Pancreas (tissue), 10 donors: ENCODE measurements around the gene CDK5R2. TPM values are rescaled to one million over a fixed set of nuclear protein-coding genes. Genes with fewer than 3 reads are reported as not detected.

Experiments used
- ATAC-seq, 4 donors: fragments of 200-7000 bp; cut with Tn5 transposase; one replicate each; pipeline versions ENCODE4 v1.8.0 to v1.9.1; 2020; ENCODE audit warnings: mild to moderate bottlenecking in 4 of 4, moderate library complexity in 4 of 4
- DNase-seq, 6 donors: peaks; one replicate each; pipeline ENCODE4 v3.0.0-alpha.2; 2020
- FAIRE-seq: peaks from 2 replicates; lab custom pipeline; 2012; peaks lifted over from hg19 to GRCh38; lab: Jason Lieb, UNC
- H3K27ac ChIP-seq, 4 donors: fragments of 200-600 bp; sonication (generic); 1 replicate in 3 of 4; 2 replicates in 1 of 4; pipeline versions ENCODE4 v1.5.0 to v1.8.0; 2020
- H3K27me3 ChIP-seq, 4 donors: fragments of 200-600 bp; one replicate each; pipeline ENCODE4 v1.8.0; 2021
- H3K36me3 ChIP-seq, 3 donors: fragments of 200-600 bp; sonication (generic) in 1 of 3; one replicate each; pipeline versions ENCODE4 v1.5.0 to v1.8.0; 2020 to 2021
- H3K4me1 ChIP-seq, 3 donors: fragments of 200-600 bp; one replicate each; pipeline ENCODE4 v1.8.0; 2021
- H3K4me3 ChIP-seq, 4 donors: fragments of 200-600 bp; sonication (generic) in 2 of 4; one replicate each; pipeline versions ENCODE4 v1.5.0 to v1.8.0; 2020 to 2021
- H3K9me3 ChIP-seq, 4 donors: fragments of 200-600 bp; one replicate each; pipeline ENCODE4 v1.8.0; 2021
- WGBS, 2 donors: extraction: QIAGEN DNeasy Blood & Tissue Kit; methylation state at CpG; one replicate each; pipeline ENCODE4 v1.1.7; 2013; 5-methylcytosine and 5-hydroxymethylcytosine counted together
- intact Hi-C, 3 donors: fragments of 100-400 bp; cut with DNase I; formaldehyde crosslinking; loops; one replicate each; pipeline versions ENCODE4 v1.11.1 to v1.14.2; 2022
- polyA plus RNA-seq, 2 donors: library from polyadenylated mRNA; stranded (reverse); fragments of 200-250 nt; gene quantifications; one replicate each; pipeline ENCODE4 v1.2.3, GENCODE V29; 2013
- total RNA-seq, 6 donors: library from RNA; stranded (reverse); fragmentation: NEBNext Ultra II Directional in 4 of 6; extraction: Animal tissue kit (Norgen Biotek cat#: 25700) in 4 of 6; gene quantifications; one replicate each; pipeline versions ENCODE4 v1.2.1 to v1.2.4, GENCODE V29; 2021 to 2023
- TF ChIP-seq, protein P1 (sequence below), 4 donors: fragments of 200-600 bp; sonication (generic) in 3 of 4; IDR thresholded peaks; one replicate each; pipeline versions ENCODE4 v1.5.0 to v1.8.0; 2021; ENCODE audit warnings: antibody characterized with exemption in 4 of 4
- donor health status: healthy with polysubstance abuse.
- donor health status: DM: no; HTN: no; CAD: no; lungs with moderate emphysema.
- donor health status: DM: no; HTN: no; CAD: no.
- donor health status: control.
- donor health status: control.
- donor health status: Bipolar disorder and iron deficiency.
- donor health status: DM: yes; HTN: yes; CAD: no.
- donor health status: DM: no; HTN: no; CAD: no.
- donor health status: DM: no; HTN: no; CAD: no.
- donor health status: DM: yes; HTN: yes; CAD: no.

CDK5R2 gene
- total and polyA plus RNA-seq, 8 donors = 0.19 to 8.6 (median 1.1) TPM

DNA sequence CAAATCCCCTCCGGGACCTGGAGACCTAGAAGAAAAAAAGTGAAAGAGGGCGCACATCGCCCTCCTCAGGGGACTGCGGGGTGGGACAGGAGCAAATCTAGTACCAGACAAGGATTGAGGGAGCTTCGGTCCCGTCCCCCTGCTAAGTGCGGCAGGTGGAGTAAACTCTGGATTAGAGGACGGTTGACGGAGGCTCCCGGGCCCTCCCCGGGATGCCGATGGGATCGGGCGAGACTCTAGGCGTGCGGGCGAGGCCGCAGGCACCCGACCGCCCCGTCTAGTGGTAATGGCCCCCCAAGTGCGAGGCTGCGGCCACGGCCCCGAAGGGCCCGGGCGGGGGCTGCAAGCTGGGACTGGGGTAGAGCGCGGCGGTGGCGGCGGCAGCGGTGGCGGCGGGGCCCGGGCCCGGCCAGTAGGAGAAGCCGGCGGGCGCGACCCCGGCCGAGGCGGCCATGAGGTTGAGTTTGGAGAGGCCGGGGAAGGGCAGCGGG, 22.0 kb downstream of the CDK5R2 start:
- peak overlapping the region in 2 of 4 donors; percentile 9 to 36 for H3K4me3 ChIP-seq
- no peaks in the 10 kb centered on the region for H3K9me3 ChIP-seq
- H3K4me1 ChIP-seq = peaks cover 5 to 16% (median 16%) of the 10 kb centered on the region in 3 donors
- no peak for FAIRE-seq
- H3K36me3 ChIP-seq = no peaks in the 10 kb centered on the region
- intact Hi-C loops = no loop called here
- peaks cover 0 to 36% (median 15%) of the 10 kb centered on the region in 4 donors for H3K27me3 ChIP-seq
- DNase-seq = no peak
- no peak overlapping the region for H3K27ac ChIP-seq
- WGBS, 2 donors = 3 to 8% methylated on average over 20 to 46 of the region's 46 CpGs
- ATAC-seq = no peak
- TF ChIP-seq, protein P1, sequence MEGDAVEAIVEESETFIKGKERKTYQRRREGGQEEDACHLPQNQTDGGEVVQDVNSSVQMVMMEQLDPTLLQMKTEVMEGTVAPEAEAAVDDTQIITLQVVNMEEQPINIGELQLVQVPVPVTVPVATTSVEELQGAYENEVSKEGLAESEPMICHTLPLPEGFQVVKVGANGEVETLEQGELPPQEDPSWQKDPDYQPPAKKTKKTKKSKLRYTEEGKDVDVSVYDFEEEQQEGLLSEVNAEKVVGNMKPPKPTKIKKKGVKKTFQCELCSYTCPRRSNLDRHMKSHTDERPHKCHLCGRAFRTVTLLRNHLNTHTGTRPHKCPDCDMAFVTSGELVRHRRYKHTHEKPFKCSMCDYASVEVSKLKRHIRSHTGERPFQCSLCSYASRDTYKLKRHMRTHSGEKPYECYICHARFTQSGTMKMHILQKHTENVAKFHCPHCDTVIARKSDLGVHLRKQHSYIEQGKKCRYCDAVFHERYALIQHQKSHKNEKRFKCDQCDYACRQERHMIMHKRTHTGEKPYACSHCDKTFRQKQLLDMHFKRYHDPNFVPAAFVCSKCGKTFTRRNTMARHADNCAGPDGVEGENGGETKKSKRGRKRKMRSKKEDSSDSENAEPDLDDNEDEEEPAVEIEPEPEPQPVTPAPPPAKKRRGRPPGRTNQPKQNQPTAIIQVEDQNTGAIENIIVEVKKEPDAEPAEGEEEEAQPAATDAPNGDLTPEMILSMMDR (IDR thresholded peaks at IDR 0.05) = no peak

DNA sequence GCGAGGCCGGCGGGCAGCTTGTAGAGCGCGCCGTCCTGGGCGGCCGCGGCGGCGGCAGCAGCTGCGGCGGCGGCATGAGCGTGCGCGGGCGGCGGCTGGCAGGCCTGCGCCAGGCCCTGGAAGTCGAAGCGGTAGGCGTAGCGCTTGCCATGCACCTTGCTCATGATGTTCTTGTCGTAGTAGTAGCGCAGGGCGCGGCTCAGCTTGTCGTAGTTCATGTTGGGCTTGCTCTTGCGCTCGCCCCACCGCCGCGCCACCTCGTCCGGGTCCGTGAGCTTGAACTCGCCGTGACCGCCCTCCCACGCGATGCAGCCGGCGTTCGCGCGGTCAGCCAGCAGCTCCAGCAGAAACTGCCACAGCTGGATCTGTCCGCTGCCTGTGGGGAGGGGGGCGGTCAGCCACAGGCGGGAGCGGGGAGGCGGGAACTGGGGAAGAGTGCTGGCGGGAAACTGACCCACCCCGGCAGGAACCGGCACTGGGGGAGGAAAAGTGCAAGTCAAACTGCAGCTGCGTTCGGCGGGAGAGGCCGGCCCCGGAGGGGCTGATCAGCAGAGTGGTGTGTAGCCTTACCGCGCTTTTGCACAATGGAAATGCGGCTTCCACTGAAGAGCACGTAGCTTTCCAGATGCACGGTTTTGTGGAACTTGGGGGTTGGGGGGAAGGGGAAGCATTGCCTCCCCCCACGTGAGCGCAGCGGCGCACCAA, 22.6 kb downstream of the CDK5R2 start:
- DNase-seq (peak in 4 of 6 donors; percentile 50 to 80 (median 62)), FAIRE-seq (no peak), ATAC-seq (peak; percentile 20 to 57 (median 48))
- Histone ChIP-seq H3K27me3 (peaks cover 0 to 36% (median 15%) of the 10 kb centered on the region in 4 donors), H3K4me3 (peak overlapping the region in 2 of 4 donors; percentile 9 to 36), H3K36me3 (no peaks in the 10 kb centered on the region), H3K4me1 (peaks cover 5 to 16% (median 16%) of the 10 kb centered on the region in 3 donors), H3K9me3 (no peaks in the 10 kb centered on the region), H3K27ac (no peak overlapping the region)
- TF ChIP-seq, protein P1 (IDR thresholded peaks at IDR 0.05) = no peak
- 2 to 4% methylated on average over 68 to 69 of the region's 69 CpGs for WGBS, 2 donors
- intact Hi-C loops = no loop called here

DNA sequence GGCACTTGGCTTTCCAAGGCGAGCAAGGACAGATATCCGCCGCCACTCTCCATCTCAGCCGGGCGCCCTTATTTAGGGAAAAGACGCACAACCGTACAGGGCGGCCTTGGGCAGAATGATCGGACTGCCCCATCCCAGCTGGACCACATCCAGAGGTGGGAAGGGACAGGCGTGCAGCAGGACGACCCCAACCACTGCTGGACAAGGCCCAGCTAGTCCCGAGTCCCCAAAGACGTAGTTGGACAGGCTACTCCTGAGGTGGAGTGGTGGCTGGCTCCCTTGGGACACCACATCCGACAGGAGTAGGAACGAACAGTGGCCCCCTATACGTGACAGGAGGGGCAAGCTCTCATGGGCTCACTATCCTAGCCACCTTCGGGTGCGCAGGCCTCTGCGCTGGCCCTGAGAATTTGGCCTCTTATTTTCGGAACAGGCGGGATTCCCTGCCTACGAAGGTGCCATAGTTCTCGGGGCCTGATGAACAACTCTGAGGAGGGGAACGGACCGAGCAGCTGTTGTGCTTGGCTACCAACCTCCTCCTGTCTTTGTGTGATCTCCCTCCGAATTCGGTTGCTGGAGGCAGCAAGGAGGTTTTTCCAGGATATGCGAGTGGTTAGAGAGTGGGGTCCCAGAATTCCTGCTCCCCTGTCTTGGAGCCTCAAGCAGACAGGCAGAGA, 23.3 kb downstream of the CDK5R2 start:
- TF ChIP-seq, protein P1 (IDR thresholded peaks at IDR 0.05) = no peak
- H3K9me3 ChIP-seq = no peaks in the 10 kb centered on the region
- 16 to 19% methylated on average over 28 of the region's 28 CpGs for WGBS, 2 donors
- peaks cover 0 to 41% (median 15%) of the 10 kb centered on the region in 4 donors for H3K27me3 ChIP-seq
- peak overlapping the region in 1 of 4 donors; percentile 36 for H3K4me3 ChIP-seq
- FAIRE-seq (no peak), DNase-seq (peak in 2 of 6 donors; percentile 13 to 46), ATAC-seq (no peak)
- intact Hi-C loops = no loop called here
- H3K27ac ChIP-seq = no peak overlapping the region
- peaks cover 5 to 16% (median 16%) of the 10 kb centered on the region in 3 donors for H3K4me1 ChIP-seq
- H3K36me3 ChIP-seq = no peaks in the 10 kb centered on the region

DNA sequence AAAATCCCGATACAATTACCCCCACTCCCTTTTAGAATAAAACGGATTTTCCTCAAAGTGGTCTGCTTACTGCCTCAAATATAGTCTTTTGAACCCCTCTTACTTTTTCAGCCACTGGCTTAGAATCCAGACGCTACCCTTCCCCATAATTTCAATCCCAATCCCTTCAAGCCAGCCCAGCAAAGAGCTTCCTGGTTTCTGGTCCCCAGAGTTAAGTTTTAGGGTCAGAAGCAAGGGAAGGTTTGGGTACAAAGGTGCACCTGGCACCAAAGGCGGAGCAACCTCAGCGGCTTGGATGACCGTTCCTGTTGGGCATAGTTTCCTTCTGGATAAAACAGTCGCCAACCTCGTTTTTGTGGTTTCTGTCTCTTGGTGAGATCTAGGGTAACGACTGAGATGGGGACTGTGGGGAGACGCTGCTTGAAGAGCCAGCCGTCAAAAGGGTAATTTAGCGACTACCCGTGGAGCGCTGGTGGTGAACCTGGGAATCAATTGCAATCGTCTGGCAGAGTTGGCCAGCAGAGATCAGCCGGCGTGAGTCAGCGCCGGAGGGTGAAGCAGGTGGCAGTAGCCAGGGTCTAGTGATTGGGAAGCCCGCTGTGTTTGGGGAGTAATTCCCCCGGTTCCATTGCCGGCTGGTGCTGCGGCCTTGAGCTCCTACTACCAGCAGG, 23.9 kb downstream of the CDK5R2 start:
- H3K36me3 ChIP-seq = no peaks in the 10 kb centered on the region
- 19 to 22% methylated on average over 23 of the region's 23 CpGs for WGBS, 2 donors
- H3K27me3 ChIP-seq = peaks cover 0 to 46% (median 15%) of the 10 kb centered on the region in 4 donors
- H3K9me3 ChIP-seq = no peaks in the 10 kb centered on the region
- peak overlapping the region in 1 of 4 donors; percentile 25 for H3K4me3 ChIP-seq
- TF ChIP-seq, protein P1 (IDR thresholded peaks at IDR 0.05) = no peak
- no peak overlapping the region for H3K27ac ChIP-seq
- peak in 1 of 4 donors; percentile 9 for ATAC-seq
- peaks cover 5 to 16% (median 16%) of the 10 kb centered on the region in 3 donors for H3K4me1 ChIP-seq
- intact Hi-C loops = no loop called here
- no peak for FAIRE-seq
- DNase-seq = peak in 3 of 6 donors; percentile 22 to 58 (median 54)
